ENCODE data around the gene PSORS1C2.
"Not testable (repeated sequence)": the region's sequence is repeated elsewhere in the genome, so short reads cannot be mapped to it uniquely, and the experiment has no call there.

Gene PSORS1C2

GRCh38 chr6:31165986-31166385, 27.1 kb upstream of the PSORS1C2 start:
- no peaks in the 10 kb centered on the region for H3K9me3 ChIP-seq (ENCODE audit: control extremely low read depth in 1 of 5, control insufficient read depth in 4 of 5, insufficient read depth in 2 of 5, low read depth in 1 of 5, low read length in 4 of 5)
- POLR2A ChIA-PET: interaction anchor here (0.5 to 0.6 kb wide), 2 partner anchors 17 to 87 kb away, joined by 3 read pairs; no protein-coding TSS in a partner anchor
- CTCF ChIA-PET: interaction anchor here (0.8 to 1.4 kb wide), 6 partner anchors 13 to 276 kb away, joined by 3 to 4 read pairs (median 3); no protein-coding TSS in a partner anchor
- H3K27me3 ChIP-seq (replicated peaks in 2 of 5; ENCODE audit: control insufficient read depth in 4 of 5, insufficient read depth in 5 of 5, low read length in 4 of 5): no peaks in the 10 kb centered on the region
- H3K36me3 ChIP-seq (ENCODE audit: control insufficient read depth in 4 of 4, insufficient read depth in 4 of 4, low read length in 3 of 4): peaks cover 0 to 25% (median 10%) of the 10 kb centered on the region in 4 experiments
- no peaks in the 10 kb centered on the region for H3K4me1 ChIP-seq (ENCODE audit: control extremely low read depth in 1 of 4, control insufficient read depth in 4 of 4, insufficient read depth in 4 of 4, low read length in 3 of 4)
- no peak for DNase-seq
- no peak overlapping the region for H3K4me3 ChIP-seq (ENCODE audit: control insufficient read depth in 1 of 7, extremely low read depth in 1 of 7, insufficient read depth in 4 of 7, low read depth in 2 of 7, low read length in 6 of 7)
- WGBS (ENCODE audit: insufficient coverage): 94% methylated on average over 4 of the region's 5 CpGs
- H3K27ac ChIP-seq (ENCODE audit: insufficient read depth in 1 of 2, low read depth in 1 of 2, low read length in 2 of 2, poor library complexity in 1 of 2, severe bottlenecking in 2 of 2): no peak overlapping the region

GRCh38 chr6:31165064-31165832, 26.4 kb upstream of the PSORS1C2 start:
- not testable (repeated sequence) for H3K9me3 ChIP-seq (ENCODE audit: control extremely low read depth in 1 of 5, control insufficient read depth in 4 of 5, insufficient read depth in 2 of 5, low read depth in 1 of 5, low read length in 4 of 5); H3K4me3 ChIP-seq (ENCODE audit: control insufficient read depth in 1 of 7, extremely low read depth in 1 of 7, insufficient read depth in 4 of 7, low read depth in 2 of 7, low read length in 6 of 7); H3K27me3 ChIP-seq (replicated peaks in 2 of 5; ENCODE audit: control insufficient read depth in 4 of 5, insufficient read depth in 5 of 5, low read length in 4 of 5); H3K27ac ChIP-seq (ENCODE audit: insufficient read depth in 1 of 2, low read depth in 1 of 2, low read length in 2 of 2, poor library complexity in 1 of 2, severe bottlenecking in 2 of 2); DNase-seq; H3K4me1 ChIP-seq (ENCODE audit: control extremely low read depth in 1 of 4, control insufficient read depth in 4 of 4, insufficient read depth in 4 of 4, low read length in 3 of 4)
- ChIA-PET POLR2A (interaction anchor here (0.5 to 0.6 kb wide), 2 partner anchors 17 to 87 kb away, joined by 3 read pairs; no protein-coding TSS in a partner anchor), CTCF (interaction anchor here (1.0 to 1.4 kb wide), 4 partner anchors 14 to 277 kb away, joined by 3 to 4 read pairs (median 3); no protein-coding TSS in a partner anchor)
- 97% methylated on average over 7 of the region's 17 CpGs for WGBS (ENCODE audit: insufficient coverage)
- H3K36me3 ChIP-seq (ENCODE audit: control insufficient read depth in 4 of 4, insufficient read depth in 4 of 4, low read length in 3 of 4): peaks cover 0 to 25% (median 10%) of the 10 kb centered on the region in 4 experiments

GRCh38 chr6:31164475-31165063, 25.7 kb upstream of the PSORS1C2 start:
- DNase-seq; POLR2A ChIA-PET; H3K27me3 ChIP-seq (replicated peaks in 2 of 5; ENCODE audit: control insufficient read depth in 4 of 5, insufficient read depth in 5 of 5, low read length in 4 of 5); H3K4me1 ChIP-seq (ENCODE audit: control extremely low read depth in 1 of 4, control insufficient read depth in 4 of 4, insufficient read depth in 4 of 4, low read length in 3 of 4); H3K27ac ChIP-seq (ENCODE audit: insufficient read depth in 1 of 2, low read depth in 1 of 2, low read length in 2 of 2, poor library complexity in 1 of 2, severe bottlenecking in 2 of 2); H3K4me3 ChIP-seq (ENCODE audit: control insufficient read depth in 1 of 7, extremely low read depth in 1 of 7, insufficient read depth in 4 of 7, low read depth in 2 of 7, low read length in 6 of 7); H3K9me3 ChIP-seq (ENCODE audit: control extremely low read depth in 1 of 5, control insufficient read depth in 4 of 5, insufficient read depth in 2 of 5, low read depth in 1 of 5, low read length in 4 of 5): not testable (repeated sequence)
- WGBS (ENCODE audit: insufficient coverage): 100% methylated on average over 2 of the region's 9 CpGs
- H3K36me3 ChIP-seq (ENCODE audit: control insufficient read depth in 4 of 4, insufficient read depth in 4 of 4, low read length in 3 of 4): peaks cover 0 to 25% (median 10%) of the 10 kb centered on the region in 4 experiments
- CTCF ChIA-PET: interaction anchor here (1.3 to 1.7 kb wide), 3 partner anchors 19 to 277 kb away, joined by 3 read pairs; no protein-coding TSS in a partner anchor

- H3K9me3 ChIP-seq (ENCODE audit: control extremely low read depth in 1 of 5, control insufficient read depth in 4 of 5, insufficient read depth in 2 of 5, low read depth in 1 of 5, low read length in 4 of 5): no peaks in the 10 kb centered on the region
- peaks cover 0 to 25% (median 10%) of the 10 kb centered on the region in 4 experiments for H3K36me3 ChIP-seq (ENCODE audit: control insufficient read depth in 4 of 4, insufficient read depth in 4 of 4, low read length in 3 of 4)
- H3K4me3 ChIP-seq (ENCODE audit: control insufficient read depth in 1 of 7, extremely low read depth in 1 of 7, insufficient read depth in 4 of 7, low read depth in 2 of 7, low read length in 6 of 7): no peak overlapping the region
- ChIA-PET CTCF (interaction anchor here (0.7 to 1.7 kb wide), 2 partner anchors 18 to 25 kb away, joined by 3 read pairs; partner anchors contain the start of gene PSORS1C2), POLR2A (no interaction called here)
- no peak overlapping the region for H3K27ac ChIP-seq (ENCODE audit: insufficient read depth in 1 of 2, low read depth in 1 of 2, low read length in 2 of 2, poor library complexity in 1 of 2, severe bottlenecking in 2 of 2)
- no peak for DNase-seq
- peaks cover 2 to 12% (median 10%) of the 10 kb centered on the region in 4 experiments for H3K4me1 ChIP-seq (ENCODE audit: control extremely low read depth in 1 of 4, control insufficient read depth in 4 of 4, insufficient read depth in 4 of 4, low read length in 3 of 4)
- no peaks in the 10 kb centered on the region for H3K27me3 ChIP-seq (replicated peaks in 2 of 5; ENCODE audit: control insufficient read depth in 4 of 5, insufficient read depth in 5 of 5, low read length in 4 of 5)
These were observed 25.1 kb upstream of the PSORS1C2 start for GRCh38 chr6:31163922-31164321.

- Histone ChIP-seq H3K9me3 (ENCODE audit: control extremely low read depth in 1 of 5, control insufficient read depth in 4 of 5, insufficient read depth in 2 of 5, low read depth in 1 of 5, low read length in 4 of 5) (no peaks in the 10 kb centered on the region), H3K27ac (ENCODE audit: insufficient read depth in 1 of 2, low read depth in 1 of 2, low read length in 2 of 2, poor library complexity in 1 of 2, severe bottlenecking in 2 of 2) (no peak overlapping the region), H3K4me1 (ENCODE audit: control extremely low read depth in 1 of 4, control insufficient read depth in 4 of 4, insufficient read depth in 4 of 4, low read length in 3 of 4) (peaks cover 2 to 18% (median 15%) of the 10 kb centered on the region in 4 experiments), H3K4me3 (ENCODE audit: control insufficient read depth in 1 of 7, extremely low read depth in 1 of 7, insufficient read depth in 4 of 7, low read depth in 2 of 7, low read length in 6 of 7) (no peak overlapping the region), H3K27me3 (replicated peaks in 2 of 5; ENCODE audit: control insufficient read depth in 4 of 5, insufficient read depth in 5 of 5, low read length in 4 of 5) (no peaks in the 10 kb centered on the region), H3K36me3 (ENCODE audit: control insufficient read depth in 4 of 4, insufficient read depth in 4 of 4, low read length in 3 of 4) (peaks cover 0 to 25% (median 10%) of the 10 kb centered on the region in 4 experiments)
- ChIA-PET CTCF (interaction anchor here (1.7 kb wide), 1 partner anchor 17 kb away, joined by 3 read pairs; no protein-coding TSS in a partner anchor), POLR2A (no interaction called here)
- DNase-seq: no peak
- 96% methylated on average over 11 of the region's 13 CpGs for WGBS (ENCODE audit: insufficient coverage)
These were observed 23.7 kb upstream of the PSORS1C2 start for GRCh38 chr6:31162463-31163165.

- Histone ChIP-seq H3K36me3 (ENCODE audit: control insufficient read depth in 4 of 4, insufficient read depth in 4 of 4, low read length in 3 of 4) (peaks cover 0 to 25% (median 10%) of the 10 kb centered on the region in 4 experiments), H3K4me3 (ENCODE audit: control insufficient read depth in 1 of 7, extremely low read depth in 1 of 7, insufficient read depth in 4 of 7, low read depth in 2 of 7, low read length in 6 of 7) (no peak overlapping the region), H3K27me3 (replicated peaks in 2 of 5; ENCODE audit: control insufficient read depth in 4 of 5, insufficient read depth in 5 of 5, low read length in 4 of 5) (no peaks in the 10 kb centered on the region), H3K4me1 (ENCODE audit: control extremely low read depth in 1 of 4, control insufficient read depth in 4 of 4, insufficient read depth in 4 of 4, low read length in 3 of 4) (peaks cover 2 to 23% (median 20%) of the 10 kb centered on the region in 4 experiments), H3K9me3 (ENCODE audit: control extremely low read depth in 1 of 5, control insufficient read depth in 4 of 5, insufficient read depth in 2 of 5, low read depth in 1 of 5, low read length in 4 of 5) (no peaks in the 10 kb centered on the region), H3K27ac (ENCODE audit: insufficient read depth in 1 of 2, low read depth in 1 of 2, low read length in 2 of 2, poor library complexity in 1 of 2, severe bottlenecking in 2 of 2) (no peak overlapping the region)
- CTCF ChIA-PET: no interaction called here
- DNase-seq: no peak
- 95% methylated on average over 17 of the region's 19 CpGs for WGBS (ENCODE audit: insufficient coverage)
- POLR2A ChIA-PET: no interaction called here
These were observed 22.6 kb upstream of the PSORS1C2 start for GRCh38 chr6:31161216-31162126.
